Heart right ventricle (tissue), 16 donors: ENCODE data around the gene BNIP2. TPM values are rescaled to one million over a fixed set of nuclear protein-coding genes. Genes with fewer than 3 reads are reported as not detected.

ENCODE experiments used
- ATAC-seq, 8 donors: fragments of 200-7000 bp; cut with Tn5 transposase; one replicate each; pipeline ENCODE4 v1.9.1; 2020; ENCODE audit warnings: mild to moderate bottlenecking in 8 of 8, moderate library complexity in 8 of 8, moderate number of reproducible peaks in 1 of 8
- DNase-seq, 2 donors: peaks; one replicate each; pipeline ENCODE4 v3.0.0-alpha.2; 2020
- H3K27ac ChIP-seq, 10 donors: fragments of 200-600 bp; sonication (generic) in 2 of 10; one replicate each; pipeline versions ENCODE4 v1.5.0 to v1.8.0; 2020 to 2022; ENCODE audit warnings: mild to moderate bottlenecking in 3 of 10
- H3K27me3 ChIP-seq, 7 donors: fragments of 200-600 bp; one replicate each; pipeline ENCODE4 v1.8.0; 2021 to 2022; ENCODE audit warnings: mild to moderate bottlenecking in 2 of 7
- H3K36me3 ChIP-seq, 9 donors: fragments of 200-600 bp; sonication (generic) in 1 of 9; one replicate each; pipeline versions ENCODE4 v1.5.0 to v1.8.0; 2020 to 2022; ENCODE audit warnings: mild to moderate bottlenecking in 2 of 9
- H3K4me1 ChIP-seq, 9 donors: fragments of 200-600 bp; sonication (generic) in 1 of 9; one replicate each; pipeline versions ENCODE4 v1.5.0 to v1.8.0; 2020 to 2022; ENCODE audit warnings: mild to moderate bottlenecking in 4 of 9
- H3K4me3 ChIP-seq, 10 donors: fragments of 200-600 bp; sonication (generic) in 2 of 10; one replicate each; pipeline versions ENCODE4 v1.5.0 to v1.8.0; 2020 to 2022; ENCODE audit warnings: mild to moderate bottlenecking in 7 of 10, moderate library complexity in 2 of 10
- H3K9me3 ChIP-seq, 11 donors: fragments of 200-600 bp in 10 of 11; sonication (generic) in 2 of 11; one replicate each; pipeline versions ENCODE4 v1.5.0 to v1.8.0; 2013 to 2022; ENCODE audit warnings: mild to moderate bottlenecking in 2 of 11, control low read depth in 1 of 11, moderate library complexity in 1 of 11
- CTCF ChIP-seq, 9 donors: fragments of 200-600 bp; sonication (generic) in 2 of 9; IDR thresholded peaks; one replicate each; pipeline versions ENCODE4 v1.5.0 to v1.8.0; 2021 to 2022; ENCODE audit warnings: antibody characterized with exemption in 9 of 9, mild to moderate bottlenecking in 5 of 9, moderate library complexity in 1 of 9
- whole genome bisulfite sequencing, 2 donors: extraction: QIAGEN DNeasy Blood & Tissue Kit; methylation state at CpG; one replicate each; pipeline ENCODE4 v1.1.7; 2013; ENCODE audit warnings: inconsistent platforms in 1 of 2; 5-methylcytosine and 5-hydroxymethylcytosine counted together
- intact Hi-C, 10 donors: fragments of 100-400 bp; cut with DNase I; formaldehyde crosslinking; loops; one replicate each; pipeline versions ENCODE4 v1.11.1 to v1.14.2; 2022
- long read RNA-seq, 3 donors: library from polyadenylated mRNA; unstranded; transcript quantifications; one replicate each; pipeline ENCODE4 v2.0.0, GENCODE V29; 2020 to 2021
- polyA plus RNA-seq, 2 donors: library from polyadenylated mRNA; stranded (reverse); fragments of 200-250 nt; gene quantifications; one replicate each; pipeline ENCODE4 v1.2.3, GENCODE V29; 2013
- total RNA-seq, 10 donors: library from RNA; stranded (reverse); fragmentation: NEBNext Ultra II Directional in 3 of 10; extraction: Animal tissue kit (Norgen Biotek cat#: 25700) in 3 of 10; gene quantifications; one replicate each; pipeline versions ENCODE4 v1.2.1 to v1.2.4, GENCODE V29; 2021 to 2023
- donor health status: Arrhythmogenic right ventricular cardiomyopathy.
- donor health status: ischemic (EF 13 %, LVEDD 7.1; RV severe dilation, severe dysfunction).
- donor health status: healthy with polysubstance abuse.
- donor health status: DM: no; HTN: yes; CAD: no.
- donor health status: DM: no; HTN: no; CAD: no.
- donor health status: ischemic (EF 25% LVEDD 6.9; RV normal size, moderate dysfunction).
- donor health status: ischemic (EF 25% LVEDD 5.7; RV mildly dilated, moderate dysfunction).
- donor health status: healthy.
- donor health status: DM: yes; HTN: yes; CAD: no.
- donor health status: Ischemic cardiomyopathy.
- donor health status: ischemic (EF 35%, LVEDD 5.7; RV mildly dilated, moderate dysfunction).
- donor health status: nonischemic (EF 11% LVEDD 7.7; RV severe dilation, severe dysfunction).
- donor health status: DM: yes; HTN: yes; CAD: no.
- donor health status: PGD.
- donor health status: ischemic (EF 29% LVEDD 5.4; RV normal size, mild dysfunction).
- donor health status: nonischemic (EF 23%, LVEDD 6.1; RV moderate dilation, normal function).

BNIP2 gene
- 10 to 100 TPM; 65.2 to 96.6 (median 80.2) TPM for total RNA-seq
- polyA plus RNA-seq: 10 to 100 TPM; 28.3 to 29.2 TPM
- long read RNA-seq, donor 1, full-length matches to known transcripts: 3 of 69 reads
- long read RNA-seq, donor 1, partial matches to known transcripts: 8 of 69 reads
- long read RNA-seq, donor 1, other reads (novel, unspliced or antisense): 58 of 69 reads
- long read RNA-seq, donor 2, full-length matches to known transcripts: 10 of 125 reads
- long read RNA-seq, donor 2, partial matches to known transcripts: 14 of 125 reads
- long read RNA-seq, donor 2, other reads (novel, unspliced or antisense): 101 of 125 reads
- long read RNA-seq, donor 3, full-length matches to known transcripts: 23 of 187 reads
- long read RNA-seq, donor 3, partial matches to known transcripts: 141 of 187 reads
- long read RNA-seq, donor 3, other reads (novel, unspliced or antisense): 23 of 187 reads

- peak in 3 of 9 donors; percentile 10 to 18 (median 15) for TF ChIP-seq CTCF (IDR thresholded peaks at IDR 0.05)
- 0% methylated on average over 78 of the region's 78 CpGs for WGBS, 2 donors
- ATAC-seq: peak; percentile 97 to 98 (median 98)
These were observed at the start of gene BNIP2 for GRCh38 chr15:59688782-59689625. Gene BNIP2 (minus strand): TSS chr15:59689320. CDS start chr15:59682457, 6,863 bp downstream.

GRCh38 chr15:59738676-59739075 lies 49.6 kb upstream of the BNIP2 start:
- H3K9me3 ChIP-seq: no peaks in the 10 kb centered on the region
- H3K27ac ChIP-seq: no peak overlapping the region
- ATAC-seq: no peak
- peaks cover 0 to 34% (median 22%) of the 10 kb centered on the region in 7 donors for H3K27me3 ChIP-seq
- no peak for TF ChIP-seq CTCF (IDR thresholded peaks at IDR 0.05)
- no peaks in the 10 kb centered on the region for H3K4me1 ChIP-seq
- H3K36me3 ChIP-seq: no peaks in the 10 kb centered on the region
- intact Hi-C loops: loop anchor here in 1 of 10 donors (10.0 kb wide), 1 partner anchor 446 kb away; no protein-coding TSS in a partner anchor
- 85 to 88% methylated on average over 7 of the region's 7 CpGs for WGBS, 2 donors
- H3K4me3 ChIP-seq: no peak overlapping the region
- no peak for DNase-seq

More at GRCh38 chr15:59688782-59689625, at the start of gene BNIP2:
- peak; percentile 99 to 100 for DNase-seq
- H3K36me3 ChIP-seq: peaks cover 0 to 14% (median 0%) of the 10 kb centered on the region in 9 donors
- H3K4me1 ChIP-seq: peaks cover 0 to 57% (median 38%) of the 10 kb centered on the region in 9 donors
- H3K27me3 ChIP-seq: no peaks in the 10 kb centered on the region
- intact Hi-C loops: loop anchor here in 1 of 10 donors (2.0 to 10.0 kb wide), 2 partner anchors 32 to 756 kb away; partner anchors contain the start of gene GTF2A2
- H3K4me3 ChIP-seq: peak within 1 kb of the TSS; percentile 72 to 99 (median 90)
- H3K9me3 ChIP-seq: no peaks in the 10 kb centered on the region
- peak within 1 kb of the TSS; percentile 95 to 99 (median 98) for H3K27ac ChIP-seq

GRCh38 chr15:59736181-59736580 lies 47.1 kb upstream of the BNIP2 start:
- peak in 1 of 9 donors; percentile 25 for TF ChIP-seq CTCF (IDR thresholded peaks at IDR 0.05)
- no peaks in the 10 kb centered on the region for H3K9me3 ChIP-seq
- peaks cover 0 to 30% (median 13%) of the 10 kb centered on the region in 7 donors for H3K27me3 ChIP-seq
- no peak overlapping the region for H3K27ac ChIP-seq
- no peaks in the 10 kb centered on the region for H3K36me3 ChIP-seq
- H3K4me1 ChIP-seq: no peaks in the 10 kb centered on the region
- 78 to 85% methylated on average over 7 of the region's 7 CpGs for WGBS, 2 donors
- intact Hi-C loops: loop anchor here in 1 of 10 donors (10.0 kb wide), 1 partner anchor 449 kb away; no protein-coding TSS in a partner anchor
- no peak overlapping the region for H3K4me3 ChIP-seq
- no peak for ATAC-seq
- no peak for DNase-seq

- H3K4me1 ChIP-seq: no peaks in the 10 kb centered on the region
- TF ChIP-seq CTCF (IDR thresholded peaks at IDR 0.05): no peak
- peaks cover 0 to 31% (median 15%) of the 10 kb centered on the region in 7 donors for H3K27me3 ChIP-seq
- DNase-seq (no peak), ATAC-seq (no peak)
- no peak overlapping the region for H3K27ac ChIP-seq
- intact Hi-C loops: loop anchor here in 9 of 10 donors (2.0 to 10.0 kb wide), 5 partner anchors 450 to 602 kb away; no protein-coding TSS in a partner anchor
- H3K36me3 ChIP-seq: no peaks in the 10 kb centered on the region
- H3K4me3 ChIP-seq: no peak overlapping the region
- H3K9me3 ChIP-seq: no peaks in the 10 kb centered on the region
- WGBS, 2 donors: 26 to 29% methylated on average over 3 of the region's 3 CpGs
These were observed 36.0 kb upstream of the BNIP2 start for GRCh38 chr15:59725151-59725486.
